ENCODE results near the gene MCRIP1.

GRCh38 chr17:81870981-81871386, 37.9 kb upstream of the MCRIP1 start, which contains the start of gene ARHGDIA:
- TF ChIP-seq JUND (IDR thresholded peaks at IDR 0.05) (no peak), MXI1 (IDR thresholded peaks at IDR 0.05; ENCODE audit: low read depth, low read length) (no peak), CHD2 (IDR thresholded peaks at IDR 0.05; ENCODE audit: low read length, partially characterized antibody) (no peak), POLR2AphosphoS5 (IDR thresholded peaks at IDR 0.05; ENCODE audit: low read depth, low read length) (no peak), GABPA (IDR thresholded peaks at IDR 0.05; ENCODE audit: low read depth) (no peak; the same call in 1 of the 2 replicates), REST (IDR thresholded peaks at IDR 0.05; ENCODE audit: low read depth, low read length) (no peak), EP300 (IDR thresholded peaks at IDR 0.05; ENCODE audit: borderline replicate concordance in 1 of 2, low read depth in 1 of 2, low read length in 1 of 2) (no peak), RFX5 (IDR thresholded peaks at IDR 0.05; ENCODE audit: low read length) (no peak), GATA2 (CRISPR knock-in tag; IDR thresholded peaks at IDR 0.05) (no peak), FOXM1 (IDR thresholded peaks at IDR 0.05; ENCODE audit: low read depth) (no peak)
- TF ChIP-seq, protein P1, sequence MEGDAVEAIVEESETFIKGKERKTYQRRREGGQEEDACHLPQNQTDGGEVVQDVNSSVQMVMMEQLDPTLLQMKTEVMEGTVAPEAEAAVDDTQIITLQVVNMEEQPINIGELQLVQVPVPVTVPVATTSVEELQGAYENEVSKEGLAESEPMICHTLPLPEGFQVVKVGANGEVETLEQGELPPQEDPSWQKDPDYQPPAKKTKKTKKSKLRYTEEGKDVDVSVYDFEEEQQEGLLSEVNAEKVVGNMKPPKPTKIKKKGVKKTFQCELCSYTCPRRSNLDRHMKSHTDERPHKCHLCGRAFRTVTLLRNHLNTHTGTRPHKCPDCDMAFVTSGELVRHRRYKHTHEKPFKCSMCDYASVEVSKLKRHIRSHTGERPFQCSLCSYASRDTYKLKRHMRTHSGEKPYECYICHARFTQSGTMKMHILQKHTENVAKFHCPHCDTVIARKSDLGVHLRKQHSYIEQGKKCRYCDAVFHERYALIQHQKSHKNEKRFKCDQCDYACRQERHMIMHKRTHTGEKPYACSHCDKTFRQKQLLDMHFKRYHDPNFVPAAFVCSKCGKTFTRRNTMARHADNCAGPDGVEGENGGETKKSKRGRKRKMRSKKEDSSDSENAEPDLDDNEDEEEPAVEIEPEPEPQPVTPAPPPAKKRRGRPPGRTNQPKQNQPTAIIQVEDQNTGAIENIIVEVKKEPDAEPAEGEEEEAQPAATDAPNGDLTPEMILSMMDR (IDR thresholded peaks at IDR 0.05) = no peak
- TF ChIP-seq, protein P2, sequence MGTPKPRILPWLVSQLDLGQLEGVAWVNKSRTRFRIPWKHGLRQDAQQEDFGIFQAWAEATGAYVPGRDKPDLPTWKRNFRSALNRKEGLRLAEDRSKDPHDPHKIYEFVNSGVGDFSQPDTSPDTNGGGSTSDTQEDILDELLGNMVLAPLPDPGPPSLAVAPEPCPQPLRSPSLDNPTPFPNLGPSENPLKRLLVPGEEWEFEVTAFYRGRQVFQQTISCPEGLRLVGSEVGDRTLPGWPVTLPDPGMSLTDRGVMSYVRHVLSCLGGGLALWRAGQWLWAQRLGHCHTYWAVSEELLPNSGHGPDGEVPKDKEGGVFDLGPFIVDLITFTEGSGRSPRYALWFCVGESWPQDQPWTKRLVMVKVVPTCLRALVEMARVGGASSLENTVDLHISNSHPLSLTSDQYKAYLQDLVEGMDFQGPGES (IDR thresholded peaks at IDR 0.05; ENCODE audit: low read depth, low read length) = no peak
- TF ChIP-seq, protein P3, sequence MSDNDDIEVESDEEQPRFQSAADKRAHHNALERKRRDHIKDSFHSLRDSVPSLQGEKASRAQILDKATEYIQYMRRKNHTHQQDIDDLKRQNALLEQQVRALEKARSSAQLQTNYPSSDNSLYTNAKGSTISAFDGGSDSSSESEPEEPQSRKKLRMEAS (IDR thresholded peaks at IDR 0.05; ENCODE audit: low read depth) = no peak
